ENCODE results near the gene SLAIN1. TPM values are rescaled to one million over a fixed set of nuclear protein-coding genes. Genes with fewer than 3 reads are reported as not detected.

SLAIN1 gene
- total RNA-seq, 2 experiments from 2014 or later: 16.4 to 31.7 TPM

DNA sequence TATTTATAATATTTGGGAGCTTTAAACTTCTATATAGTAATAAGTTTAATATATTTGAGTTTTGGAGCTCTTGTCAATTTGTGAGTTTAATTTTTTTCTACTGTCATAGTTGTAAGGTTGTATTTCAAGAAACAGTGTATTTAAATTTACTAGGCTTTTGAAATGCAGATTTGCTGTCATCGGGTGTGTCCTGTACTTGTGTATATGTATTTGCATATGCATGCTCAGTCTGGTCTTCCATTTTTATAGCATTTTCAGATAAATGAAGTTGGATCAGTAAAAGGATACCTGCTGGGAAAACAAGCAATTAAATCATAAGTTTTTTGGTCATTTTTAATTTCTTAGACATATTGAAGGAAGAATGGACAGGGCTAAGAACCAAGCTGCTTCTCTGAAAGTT, 33.1 kb downstream of the SLAIN1 start:
- Histone ChIP-seq H3K36me3 (ENCODE audit: insufficient read depth, low read length) (peaks cover 6% of the 10 kb centered on the region; the same call in 1 of the 2 replicates), H3K4me3 (ENCODE audit: low read depth, low read length, poor library complexity, severe bottlenecking) (no peak overlapping the region), H3K9me3 (ENCODE audit: low read length) (no peaks in the 10 kb centered on the region), H3K4me2 (ENCODE audit: low read length) (no peak overlapping the region), H3K79me2 (ENCODE audit: insufficient read depth, low read depth, low read length) (no peaks in the 10 kb centered on the region), H3K27ac (ENCODE audit: low read depth, low read length, poor library complexity, severe bottlenecking) (no peak overlapping the region), H4K20me1 (ENCODE audit: insufficient read depth, low read length) (no peaks in the 10 kb centered on the region), H2AFZ (ENCODE audit: low read length) (no peak overlapping the region), H3K9me2 (ENCODE audit: insufficient read depth, low read length) (no peaks in the 10 kb centered on the region), H3K4me1 (ENCODE audit: insufficient read depth, low read length, poor library complexity, severe bottlenecking) (no peaks in the 10 kb centered on the region)
- no peak for DNase-seq (ENCODE audit: low spot score)
- POLR2A ChIA-PET: interaction anchor here (0.7 to 1.3 kb wide), 2 partner anchors 31 to 202 kb away, joined by 3 read pairs; no protein-coding TSS in a partner anchor
- intact Hi-C loops (cut with micrococcal nuclease; ENCODE audit: unreplicated experiment): no loop called here
- no TSS peak for BruUV-seq (replicated peaks)
- no peak for TF ChIP-seq EZH2phosphoT487 (IDR thresholded peaks at IDR 0.05; ENCODE audit: borderline replicate concordance, low read depth, low read length)
- TF ChIP-seq, protein P1, sequence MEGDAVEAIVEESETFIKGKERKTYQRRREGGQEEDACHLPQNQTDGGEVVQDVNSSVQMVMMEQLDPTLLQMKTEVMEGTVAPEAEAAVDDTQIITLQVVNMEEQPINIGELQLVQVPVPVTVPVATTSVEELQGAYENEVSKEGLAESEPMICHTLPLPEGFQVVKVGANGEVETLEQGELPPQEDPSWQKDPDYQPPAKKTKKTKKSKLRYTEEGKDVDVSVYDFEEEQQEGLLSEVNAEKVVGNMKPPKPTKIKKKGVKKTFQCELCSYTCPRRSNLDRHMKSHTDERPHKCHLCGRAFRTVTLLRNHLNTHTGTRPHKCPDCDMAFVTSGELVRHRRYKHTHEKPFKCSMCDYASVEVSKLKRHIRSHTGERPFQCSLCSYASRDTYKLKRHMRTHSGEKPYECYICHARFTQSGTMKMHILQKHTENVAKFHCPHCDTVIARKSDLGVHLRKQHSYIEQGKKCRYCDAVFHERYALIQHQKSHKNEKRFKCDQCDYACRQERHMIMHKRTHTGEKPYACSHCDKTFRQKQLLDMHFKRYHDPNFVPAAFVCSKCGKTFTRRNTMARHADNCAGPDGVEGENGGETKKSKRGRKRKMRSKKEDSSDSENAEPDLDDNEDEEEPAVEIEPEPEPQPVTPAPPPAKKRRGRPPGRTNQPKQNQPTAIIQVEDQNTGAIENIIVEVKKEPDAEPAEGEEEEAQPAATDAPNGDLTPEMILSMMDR (conservative IDR thresholded peaks at IDR 0.05; ENCODE audit: low read length): no peak
- CTCF ChIA-PET (ENCODE audit: unreplicated experiment): no interaction called here

DNA sequence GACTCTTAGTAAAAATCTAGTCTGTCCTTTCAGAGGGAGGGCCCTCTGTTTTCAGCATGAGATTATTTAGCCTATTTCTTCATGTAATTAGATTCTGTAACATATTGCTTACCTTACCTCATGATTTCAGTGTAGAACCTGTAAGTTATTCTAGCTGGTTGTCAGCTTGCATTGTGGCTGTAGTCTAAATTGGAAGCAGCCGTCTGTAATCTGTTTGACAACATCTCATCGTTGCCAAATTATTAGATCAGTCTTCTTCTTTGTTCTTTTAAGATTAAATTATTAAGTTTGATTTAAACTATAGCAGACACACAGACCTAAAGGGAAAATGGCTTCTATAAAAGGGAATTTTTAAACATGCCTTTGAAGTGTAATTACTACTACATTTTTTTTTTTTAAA, 34.8 kb downstream of the SLAIN1 start:
- H3K4me2 ChIP-seq (ENCODE audit: low read length): no peak overlapping the region
- H3K36me3 ChIP-seq (ENCODE audit: insufficient read depth, low read length): peaks cover 6% of the 10 kb centered on the region; the same call in 1 of the 2 replicates
- no peak overlapping the region for H3K27ac ChIP-seq (ENCODE audit: low read depth, low read length, poor library complexity, severe bottlenecking)
- H3K4me1 ChIP-seq (ENCODE audit: insufficient read depth, low read length, poor library complexity, severe bottlenecking): no peaks in the 10 kb centered on the region
- DNase-seq (ENCODE audit: low spot score): no peak
- intact Hi-C loops (cut with micrococcal nuclease; ENCODE audit: unreplicated experiment): no loop called here
- H3K9me2 ChIP-seq (ENCODE audit: insufficient read depth, low read length): no peaks in the 10 kb centered on the region
- H2AFZ ChIP-seq (ENCODE audit: low read length): no peak overlapping the region
- no peaks in the 10 kb centered on the region for H4K20me1 ChIP-seq (ENCODE audit: insufficient read depth, low read length)
- ChIA-PET CTCF (ENCODE audit: unreplicated experiment) (no interaction called here), POLR2A (interaction anchor here (1.5 kb wide), 1 partner anchor 22 kb away, joined by 4 read pairs; no protein-coding TSS in a partner anchor)
- H3K79me2 ChIP-seq (ENCODE audit: insufficient read depth, low read depth, low read length): no peaks in the 10 kb centered on the region
- no peak for TF ChIP-seq EZH2phosphoT487 (IDR thresholded peaks at IDR 0.05; ENCODE audit: borderline replicate concordance, low read depth, low read length)
- TF ChIP-seq, protein P1 (conservative IDR thresholded peaks at IDR 0.05; ENCODE audit: low read length): no peak
- no peak overlapping the region for H3K4me3 ChIP-seq (ENCODE audit: low read depth, low read length, poor library complexity, severe bottlenecking)
- no peaks in the 10 kb centered on the region for H3K9me3 ChIP-seq (ENCODE audit: low read length)
- no TSS peak for BruUV-seq (replicated peaks)

DNA sequence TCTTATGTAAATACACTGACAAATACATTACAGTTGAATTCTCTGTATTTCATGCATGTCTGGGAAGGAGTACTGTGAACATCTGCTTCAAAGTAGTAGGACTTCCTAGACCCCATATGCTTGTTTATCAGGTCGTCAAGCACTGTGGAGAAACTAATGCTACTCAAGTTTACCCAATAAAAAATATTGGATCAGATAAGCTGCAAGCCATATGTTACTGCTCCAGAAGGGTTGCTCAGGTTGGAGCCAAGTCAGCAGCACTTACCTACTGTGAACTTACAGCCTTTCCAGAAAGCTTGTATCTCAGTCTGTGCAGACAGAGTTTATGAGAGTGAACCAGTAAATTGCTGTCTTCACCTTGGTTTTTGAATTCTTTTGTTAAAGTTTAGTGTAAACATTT, 36.2 kb downstream of the SLAIN1 start:
- Histone ChIP-seq H3K4me1 (ENCODE audit: insufficient read depth, low read length, poor library complexity, severe bottlenecking) (no peaks in the 10 kb centered on the region), H3K36me3 (ENCODE audit: insufficient read depth, low read length) (peaks cover 6% of the 10 kb centered on the region; the same call in 1 of the 2 replicates), H3K79me2 (ENCODE audit: insufficient read depth, low read depth, low read length) (no peaks in the 10 kb centered on the region), H4K20me1 (ENCODE audit: insufficient read depth, low read length) (no peaks in the 10 kb centered on the region), H3K27ac (ENCODE audit: low read depth, low read length, poor library complexity, severe bottlenecking) (no peak overlapping the region), H3K4me2 (ENCODE audit: low read length) (no peak overlapping the region), H3K9me2 (ENCODE audit: insufficient read depth, low read length) (no peaks in the 10 kb centered on the region), H3K4me3 (ENCODE audit: low read depth, low read length, poor library complexity, severe bottlenecking) (no peak overlapping the region), H2AFZ (ENCODE audit: low read length) (no peak overlapping the region), H3K9me3 (ENCODE audit: low read length) (no peaks in the 10 kb centered on the region)
- BruUV-seq (replicated peaks): no TSS peak
- CTCF ChIA-PET (ENCODE audit: unreplicated experiment): interaction anchor here (0.7 kb wide), 1 partner anchor 870 kb away, joined by 3 read pairs; no protein-coding TSS in a partner anchor
- intact Hi-C loops (cut with micrococcal nuclease; ENCODE audit: unreplicated experiment): no loop called here
- TF ChIP-seq, protein P1 (conservative IDR thresholded peaks at IDR 0.05; ENCODE audit: low read length): no peak
- no peak for TF ChIP-seq EZH2phosphoT487 (IDR thresholded peaks at IDR 0.05; ENCODE audit: borderline replicate concordance, low read depth, low read length)
- POLR2A ChIA-PET: interaction anchor here (1.8 kb wide), 1 partner anchor 15 kb away, joined by 4 read pairs; no protein-coding TSS in a partner anchor
- DNase-seq (ENCODE audit: low spot score): no peak

All from OCI-LY7 (cell line).